ENCODE measurements around the gene COPZ1.
A peak's percentile ranks its signal among the peaks of the same experiment; 100 is the strongest.
"Not testable (repeated sequence)": the region's sequence is repeated elsewhere in the genome, so short reads cannot be mapped to it uniquely, and the experiment has no call there.

Gene COPZ1, protein sequence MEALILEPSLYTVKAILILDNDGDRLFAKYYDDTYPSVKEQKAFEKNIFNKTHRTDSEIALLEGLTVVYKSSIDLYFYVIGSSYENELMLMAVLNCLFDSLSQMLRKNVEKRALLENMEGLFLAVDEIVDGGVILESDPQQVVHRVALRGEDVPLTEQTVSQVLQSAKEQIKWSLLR

DNA sequence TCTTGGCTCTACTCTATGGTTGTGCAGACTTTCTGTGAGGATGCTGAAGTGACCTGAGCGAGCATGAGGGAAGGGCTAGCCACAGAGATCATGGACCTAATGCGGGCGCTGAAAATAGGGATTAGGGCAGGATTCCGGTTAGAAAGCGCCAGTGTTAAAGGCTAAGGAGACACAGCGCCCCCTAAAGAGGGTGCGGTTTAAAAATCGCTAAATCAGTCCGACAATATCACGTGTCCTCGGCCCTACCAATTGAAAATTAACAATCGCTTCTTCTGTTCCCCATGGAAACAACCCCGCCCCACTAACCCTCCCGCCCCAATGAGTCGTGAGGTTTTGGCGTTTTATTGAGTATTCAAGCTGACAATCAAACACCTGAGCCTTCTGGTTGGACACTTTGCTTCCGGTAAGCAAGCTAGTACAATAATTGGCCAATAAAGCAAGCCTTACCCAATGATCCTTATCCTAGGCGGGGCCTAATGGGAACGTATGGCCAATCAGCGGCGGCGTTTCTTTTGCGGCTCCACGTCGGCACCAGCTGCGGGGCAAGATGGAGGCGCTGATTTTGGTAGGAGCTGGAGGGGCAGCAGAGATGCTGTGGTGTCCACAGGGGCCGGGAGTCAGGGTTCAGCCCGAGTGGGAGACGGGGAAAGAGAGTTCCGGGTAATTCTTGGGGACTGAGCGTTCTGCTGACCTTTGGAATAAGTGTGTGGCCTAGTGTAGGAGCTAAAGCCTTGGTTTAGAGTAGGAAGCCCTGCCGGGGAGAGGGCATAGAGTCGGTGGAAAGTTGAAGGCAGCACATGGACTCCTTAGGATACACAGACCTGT is at the start of gene COPZ1:
COPZ1 (plus strand) TSS at position 515 of the 825 bp plus-strand sequence; CDS start at position 548, 33 bp downstream.
- peak within 1 kb of the TSS; percentile 95 for H3K9ac ChIP-seq (ENCODE audit: low read length)
- no peaks in the 10 kb centered on the region for H3K27me3 ChIP-seq (ENCODE audit: control insufficient read depth, insufficient read depth, low read length)
- H3K4me1 ChIP-seq (ENCODE audit: control insufficient read depth, insufficient read depth, low read length), result peaks cover 18% of the 10 kb centered on the region
- H3K4me3 ChIP-seq (ENCODE audit: low read depth, low read length), result peak within 1 kb of the TSS; percentile 94
- peak within 1 kb of the TSS; percentile 89 for H3K27ac ChIP-seq (ENCODE audit: low read depth, low read length)
- H3K9me3 ChIP-seq (ENCODE audit: control insufficient read depth, insufficient read depth, low read depth, low read length), result no peaks in the 10 kb centered on the region
- H3K36me3 ChIP-seq (ENCODE audit: control insufficient read depth, insufficient read depth, low read length), result no peaks in the 10 kb centered on the region

DNA sequence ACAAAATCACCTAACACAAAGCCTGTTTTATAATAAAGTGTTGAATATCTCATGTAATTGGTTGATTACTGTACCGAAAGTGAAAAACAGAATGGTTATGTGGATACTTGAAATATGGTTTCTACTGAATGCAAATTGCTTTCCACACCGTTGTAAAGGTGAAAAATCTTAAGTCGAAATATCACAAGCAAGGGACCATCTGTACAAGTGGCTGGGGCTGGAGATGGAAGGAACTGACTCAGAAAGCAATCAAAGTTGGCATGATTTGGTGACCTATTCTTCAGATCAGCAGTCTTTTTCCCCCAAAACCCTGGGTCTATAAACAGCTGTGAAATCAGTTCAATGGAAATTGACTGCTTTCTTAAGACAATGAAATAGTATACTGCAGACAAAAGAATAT is 48.6 kb upstream of the COPZ1 start:
- no peaks in the 10 kb centered on the region for H3K27me3 ChIP-seq (ENCODE audit: control insufficient read depth, insufficient read depth, low read length)
- H3K4me1 ChIP-seq (ENCODE audit: control insufficient read depth, insufficient read depth, low read length), result peaks cover 6% of the 10 kb centered on the region
- no peak overlapping the region for H3K27ac ChIP-seq (ENCODE audit: low read depth, low read length)
- no peak overlapping the region for H3K4me3 ChIP-seq (ENCODE audit: low read depth, low read length)
- H3K36me3 ChIP-seq (ENCODE audit: control insufficient read depth, insufficient read depth, low read length), result peaks cover 44% of the 10 kb centered on the region
- no peak overlapping the region for H3K9ac ChIP-seq (ENCODE audit: low read length)
- no peaks in the 10 kb centered on the region for H3K9me3 ChIP-seq (ENCODE audit: control insufficient read depth, insufficient read depth, low read depth, low read length)

DNA sequence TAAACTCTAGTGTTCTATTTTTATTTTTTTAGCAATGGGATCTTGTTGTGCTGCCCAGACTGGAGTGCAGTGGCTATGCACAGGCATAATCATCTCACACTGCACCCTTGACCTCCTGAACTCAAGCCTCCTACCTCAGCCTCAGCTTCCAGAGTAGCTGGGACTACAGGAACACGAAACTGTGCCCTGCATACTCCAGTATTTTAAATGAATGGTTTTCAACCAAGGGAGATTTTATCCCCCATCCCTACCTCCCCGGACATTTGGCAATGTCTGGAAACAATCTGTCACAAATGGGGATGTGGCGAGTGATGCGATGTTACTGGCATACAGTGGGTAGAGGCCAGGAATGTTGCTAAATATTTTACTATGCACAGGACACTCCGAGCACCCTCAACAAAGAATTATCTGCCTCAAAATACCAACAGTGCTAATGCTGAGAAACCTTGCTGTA is 47.1 kb upstream of the COPZ1 start:
- Histone ChIP-seq H3K36me3 (ENCODE audit: control insufficient read depth, insufficient read depth, low read length) (peaks cover 48% of the 10 kb centered on the region), H3K9me3 (ENCODE audit: control insufficient read depth, insufficient read depth, low read depth, low read length) (no peaks in the 10 kb centered on the region), H3K4me1 (ENCODE audit: control insufficient read depth, insufficient read depth, low read length) (peaks cover 11% of the 10 kb centered on the region), H3K27me3 (ENCODE audit: control insufficient read depth, insufficient read depth, low read length) (no peaks in the 10 kb centered on the region), H3K9ac (ENCODE audit: low read length) (peak overlapping the region; percentile 99), H3K4me3 (ENCODE audit: low read depth, low read length) (peak overlapping the region; percentile 92), H3K27ac (ENCODE audit: low read depth, low read length) (peak overlapping the region; percentile 86; the same call in 1 of the 2 replicates)

- Histone ChIP-seq H3K9ac (ENCODE audit: low read length) (peak overlapping the region; percentile 99), H3K4me1 (ENCODE audit: control insufficient read depth, insufficient read depth, low read length) (peaks cover 16% of the 10 kb centered on the region), H3K36me3 (ENCODE audit: control insufficient read depth, insufficient read depth, low read length) (peaks cover 49% of the 10 kb centered on the region), H3K9me3 (ENCODE audit: control insufficient read depth, insufficient read depth, low read depth, low read length) (no peaks in the 10 kb centered on the region), H3K27me3 (ENCODE audit: control insufficient read depth, insufficient read depth, low read length) (no peaks in the 10 kb centered on the region), H3K27ac (ENCODE audit: low read depth, low read length) (peak overlapping the region; percentile 86), H3K4me3 (ENCODE audit: low read depth, low read length) (peak overlapping the region; percentile 92)
Observed at GRCh38 chr12:54279227-54279631, 45.7 kb upstream of the COPZ1 start.

GRCh38 chr12:54279632-54280467 is 45.1 kb upstream of the COPZ1 start, which contains the start of gene CBX5:
CBX5 (minus strand) TSS chr12:54280122; CDS start chr12:54257650, 22,472 bp downstream.
- H3K4me1 ChIP-seq (ENCODE audit: control insufficient read depth, insufficient read depth, low read length), result peaks cover 16% of the 10 kb centered on the region
- no peaks in the 10 kb centered on the region for H3K9me3 ChIP-seq (ENCODE audit: control insufficient read depth, insufficient read depth, low read depth, low read length)
- H3K36me3 ChIP-seq (ENCODE audit: control insufficient read depth, insufficient read depth, low read length), result peaks cover 52% of the 10 kb centered on the region
- peak within 1 kb of the TSS; percentile 92 for H3K4me3 ChIP-seq (ENCODE audit: low read depth, low read length)
- H3K27me3 ChIP-seq (ENCODE audit: control insufficient read depth, insufficient read depth, low read length), result no peaks in the 10 kb centered on the region
- peak within 1 kb of the TSS; percentile 99 for H3K9ac ChIP-seq (ENCODE audit: low read length)
- H3K27ac ChIP-seq (ENCODE audit: low read depth, low read length), result peak within 1 kb of the TSS; percentile 99

GRCh38 chr12:54280468-54281260 is 44.3 kb upstream of the COPZ1 start, which contains the start of gene HNRNPA1:
HNRNPA1 (plus strand) TSS chr12:54280726; CDS start chr12:54280808, 82 bp downstream.
- H3K36me3 ChIP-seq (ENCODE audit: control insufficient read depth, insufficient read depth, low read length), result peaks cover 60% of the 10 kb centered on the region
- H3K9me3 ChIP-seq (ENCODE audit: control insufficient read depth, insufficient read depth, low read depth, low read length), result no peaks in the 10 kb centered on the region
- H3K27ac ChIP-seq (ENCODE audit: low read depth, low read length), result peak within 1 kb of the TSS; percentile 99
- peaks cover 16% of the 10 kb centered on the region for H3K4me1 ChIP-seq (ENCODE audit: control insufficient read depth, insufficient read depth, low read length)
- H3K27me3 ChIP-seq (ENCODE audit: control insufficient read depth, insufficient read depth, low read length), result no peaks in the 10 kb centered on the region
- peak within 1 kb of the TSS; percentile 92 for H3K4me3 ChIP-seq (ENCODE audit: low read depth, low read length)
- H3K9ac ChIP-seq (ENCODE audit: low read length), result peak within 1 kb of the TSS; percentile 99

DNA sequence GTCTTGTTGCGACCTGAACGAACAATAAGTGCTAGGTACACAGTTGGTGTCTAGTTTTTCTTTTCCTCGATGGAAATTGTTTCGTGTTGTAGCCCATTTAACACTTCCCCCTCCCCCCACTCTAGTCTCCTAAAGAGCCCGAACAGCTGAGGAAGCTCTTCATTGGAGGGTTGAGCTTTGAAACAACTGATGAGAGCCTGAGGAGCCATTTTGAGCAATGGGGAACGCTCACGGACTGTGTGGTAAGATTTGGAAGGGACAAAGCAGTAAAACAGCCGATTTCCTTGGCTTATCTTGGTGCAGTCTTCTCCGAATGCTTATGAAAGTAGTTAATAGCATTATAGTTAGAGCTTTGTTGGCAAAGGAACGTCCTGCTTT is 43.7 kb upstream of the COPZ1 start:
- not testable (repeated sequence) for H3K9me3 ChIP-seq (ENCODE audit: control insufficient read depth, insufficient read depth, low read depth, low read length); H3K27me3 ChIP-seq (ENCODE audit: control insufficient read depth, insufficient read depth, low read length)
- Histone ChIP-seq H3K4me3 (ENCODE audit: low read depth, low read length) (peak overlapping the region; percentile 92), H3K27ac (ENCODE audit: low read depth, low read length) (peak overlapping the region; percentile 99), H3K4me1 (ENCODE audit: control insufficient read depth, insufficient read depth, low read length) (peaks cover 16% of the 10 kb centered on the region), H3K9ac (ENCODE audit: low read length) (peak overlapping the region; percentile 99), H3K36me3 (ENCODE audit: control insufficient read depth, insufficient read depth, low read length) (peaks cover 66% of the 10 kb centered on the region)

DNA sequence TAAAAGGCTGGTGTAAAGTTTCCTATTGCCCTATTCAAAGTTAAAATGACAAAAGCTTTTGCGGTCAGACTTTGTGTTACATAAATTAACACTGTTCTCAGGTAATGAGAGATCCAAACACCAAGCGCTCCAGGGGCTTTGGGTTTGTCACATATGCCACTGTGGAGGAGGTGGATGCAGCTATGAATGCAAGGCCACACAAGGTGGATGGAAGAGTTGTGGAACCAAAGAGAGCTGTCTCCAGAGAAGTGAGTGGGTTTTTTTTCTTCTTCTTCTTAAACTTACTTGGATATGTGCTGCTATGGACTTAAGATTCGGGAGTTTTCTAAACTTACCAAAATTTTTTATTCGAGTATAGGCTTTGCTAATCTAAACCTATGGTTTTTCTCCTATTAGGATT is 43.2 kb upstream of the COPZ1 start:
- peaks cover 16% of the 10 kb centered on the region for H3K4me1 ChIP-seq (ENCODE audit: control insufficient read depth, insufficient read depth, low read length)
- H3K27me3 ChIP-seq (ENCODE audit: control insufficient read depth, insufficient read depth, low read length); H3K9me3 ChIP-seq (ENCODE audit: control insufficient read depth, insufficient read depth, low read depth, low read length): not testable (repeated sequence)
- peak overlapping the region; percentile 99 for H3K27ac ChIP-seq (ENCODE audit: low read depth, low read length)
- peak overlapping the region; percentile 92 for H3K4me3 ChIP-seq (ENCODE audit: low read depth, low read length)
- H3K36me3 ChIP-seq (ENCODE audit: control insufficient read depth, insufficient read depth, low read length), result peaks cover 71% of the 10 kb centered on the region
- peak overlapping the region; percentile 99 for H3K9ac ChIP-seq (ENCODE audit: low read length)

- H3K27me3 ChIP-seq (ENCODE audit: control insufficient read depth, insufficient read depth, low read length), result no peaks in the 10 kb centered on the region
- H3K9me3 ChIP-seq (ENCODE audit: control insufficient read depth, insufficient read depth, low read depth, low read length), result no peaks in the 10 kb centered on the region
- peaks cover 12% of the 10 kb centered on the region for H3K4me1 ChIP-seq (ENCODE audit: control insufficient read depth, insufficient read depth, low read length)
- H3K9ac ChIP-seq (ENCODE audit: low read length), result peak overlapping the region; percentile 99
- peaks cover 79% of the 10 kb centered on the region for H3K36me3 ChIP-seq (ENCODE audit: control insufficient read depth, insufficient read depth, low read length)
- peak overlapping the region; percentile 92 for H3K4me3 ChIP-seq (ENCODE audit: low read depth, low read length)
- no peak overlapping the region for H3K27ac ChIP-seq (ENCODE audit: low read depth, low read length)
Observed at GRCh38 chr12:54282949-54283593, 41.9 kb upstream of the COPZ1 start.

All from HUES6 (cell line).